ENCODE measurements around the gene CMTM3.
A peak's percentile ranks its signal among the peaks of the same experiment; 100 is the strongest.
"Not testable (repeated sequence)": the region's sequence is repeated elsewhere in the genome, so short reads cannot be mapped to it uniquely, and the experiment has no call there.

Gene CMTM3, protein sequence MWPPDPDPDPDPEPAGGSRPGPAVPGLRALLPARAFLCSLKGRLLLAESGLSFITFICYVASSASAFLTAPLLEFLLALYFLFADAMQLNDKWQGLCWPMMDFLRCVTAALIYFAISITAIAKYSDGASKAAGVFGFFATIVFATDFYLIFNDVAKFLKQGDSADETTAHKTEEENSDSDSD

DNA sequence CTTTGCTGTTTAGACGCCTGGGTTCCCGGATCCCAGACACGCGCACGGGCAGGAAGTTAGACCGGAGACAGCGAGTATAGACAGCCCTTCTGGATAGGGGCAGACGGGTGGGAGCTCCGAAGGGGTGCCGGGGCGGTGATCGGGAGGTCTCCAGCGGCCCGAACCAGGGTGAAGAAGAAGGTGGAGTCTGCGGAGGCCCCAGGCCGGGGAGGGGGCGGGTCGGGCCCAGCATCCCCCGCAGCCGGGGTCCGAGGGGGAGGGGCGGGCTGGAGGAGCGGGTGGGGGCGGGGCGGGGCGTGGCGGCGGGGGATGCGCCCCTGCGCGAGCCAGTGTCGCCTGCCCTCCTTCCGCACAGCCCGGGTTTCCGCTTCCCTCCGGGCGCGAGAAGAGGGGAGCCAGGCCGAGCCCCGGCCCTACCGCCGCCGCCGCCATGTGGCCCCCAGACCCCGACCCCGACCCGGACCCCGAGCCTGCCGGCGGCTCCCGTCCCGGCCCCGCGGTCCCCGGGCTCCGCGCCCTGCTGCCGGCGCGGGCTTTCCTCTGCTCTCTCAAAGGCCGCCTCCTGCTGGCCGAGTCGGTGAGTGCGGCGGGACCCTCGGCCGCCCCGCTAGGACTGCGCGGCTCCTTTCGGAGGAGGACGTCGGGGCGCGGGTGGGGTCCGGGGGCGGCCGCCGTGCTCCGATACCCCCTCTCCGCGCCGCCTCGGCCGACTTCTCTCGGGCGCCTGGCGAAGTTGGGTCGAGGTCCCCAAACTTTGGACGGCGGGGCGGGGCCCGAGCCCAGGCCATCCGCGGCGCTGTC, at the start of gene CMTM3:
CMTM3 (plus strand) TSS at position 329 of the 801 bp plus-strand sequence; CDS start at position 431, 102 bp downstream.
- FAIRE-seq = no peak

DNA sequence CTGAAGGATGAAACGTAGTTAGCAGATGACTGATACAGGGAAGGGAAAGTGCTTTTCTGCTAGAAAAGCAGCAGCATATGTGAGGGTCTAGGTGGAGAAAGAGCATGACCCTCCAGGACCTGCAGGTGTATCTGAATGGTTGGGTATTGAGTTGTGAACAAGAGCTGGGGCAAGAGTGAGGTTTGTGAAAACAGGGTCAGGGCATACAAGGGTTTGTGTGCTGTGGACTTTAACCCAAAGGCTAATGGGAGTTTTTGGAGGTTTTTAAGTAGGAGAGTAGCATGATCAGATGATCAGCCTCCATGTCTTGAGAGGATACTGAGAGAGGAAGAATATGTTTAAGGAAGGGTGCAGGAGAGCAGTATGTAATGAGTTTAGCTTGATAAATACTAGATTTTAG, 44.4 kb upstream of the CMTM3 start:
- no peak for FAIRE-seq

DNA sequence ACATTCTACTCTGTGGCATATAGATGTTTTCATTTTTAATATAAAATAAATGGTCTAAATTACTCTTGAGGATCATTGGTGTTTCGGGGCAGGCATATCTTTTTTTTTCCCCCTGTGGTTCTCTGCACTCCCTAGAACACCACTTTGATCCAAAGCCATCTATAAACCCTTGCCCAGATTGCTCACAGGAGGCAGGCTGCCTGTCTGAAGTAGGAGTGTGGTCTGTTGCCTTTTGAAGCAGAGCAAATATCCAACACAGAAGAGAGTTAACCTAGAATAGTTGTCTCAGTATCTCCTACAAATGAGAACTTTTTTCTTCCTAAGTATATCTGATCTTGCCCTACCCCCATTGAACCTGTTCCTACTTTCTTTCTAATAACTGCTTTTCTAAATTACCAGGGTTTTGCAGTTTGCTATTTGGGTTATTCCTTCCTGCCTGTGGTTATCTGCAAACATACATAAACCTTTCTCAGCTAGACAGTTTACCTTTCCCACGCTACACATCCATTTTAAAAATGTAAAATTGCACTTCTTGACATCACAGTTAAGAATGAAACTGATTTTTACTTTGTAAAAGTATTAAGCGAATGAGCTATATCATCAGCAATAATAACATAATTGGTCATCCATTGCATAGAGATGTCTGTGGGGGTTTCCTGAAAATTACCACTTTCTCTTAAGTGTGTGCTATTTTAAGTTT, 43.0 kb upstream of the CMTM3 start:
- no peak for FAIRE-seq

DNA sequence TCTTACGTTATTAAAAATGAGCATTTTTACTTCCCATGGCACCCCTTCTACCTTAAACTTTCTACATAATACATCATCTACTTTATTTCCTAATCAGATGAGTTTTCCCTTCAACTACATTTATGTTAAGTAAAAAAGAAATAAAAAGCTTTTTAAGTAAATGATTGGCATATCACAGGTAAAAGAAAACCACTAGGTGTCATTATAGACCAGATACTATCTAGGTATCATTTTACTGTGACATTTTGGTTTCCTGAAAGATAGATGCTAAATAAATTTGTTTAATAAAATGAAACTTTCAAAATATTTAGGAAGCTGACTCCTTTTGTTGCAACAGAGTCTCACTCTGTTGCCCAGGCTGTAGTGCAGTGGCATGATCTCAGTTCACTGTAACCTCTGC, 42.1 kb upstream of the CMTM3 start:
- FAIRE-seq = peak; percentile 84

DNA sequence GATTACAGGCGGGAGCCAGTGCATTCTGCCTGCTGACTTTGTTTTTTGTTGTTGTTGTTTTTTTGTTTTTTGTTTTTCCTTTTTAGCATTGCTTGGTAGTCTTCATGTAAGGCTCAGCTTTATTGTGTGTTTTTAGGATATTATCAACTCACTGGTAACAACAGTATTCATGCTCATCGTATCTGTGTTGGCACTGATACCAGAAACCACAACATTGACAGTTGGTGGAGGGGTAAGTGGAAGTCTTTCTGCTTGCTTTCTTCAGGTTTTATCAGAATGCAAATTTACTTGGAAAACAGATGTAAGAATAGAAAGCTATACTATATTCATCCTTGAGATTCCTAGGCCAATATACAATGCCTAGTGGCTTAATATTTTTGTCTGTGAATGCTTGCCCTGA, 41.5 kb upstream of the CMTM3 start:
- no peak for FAIRE-seq

DNA sequence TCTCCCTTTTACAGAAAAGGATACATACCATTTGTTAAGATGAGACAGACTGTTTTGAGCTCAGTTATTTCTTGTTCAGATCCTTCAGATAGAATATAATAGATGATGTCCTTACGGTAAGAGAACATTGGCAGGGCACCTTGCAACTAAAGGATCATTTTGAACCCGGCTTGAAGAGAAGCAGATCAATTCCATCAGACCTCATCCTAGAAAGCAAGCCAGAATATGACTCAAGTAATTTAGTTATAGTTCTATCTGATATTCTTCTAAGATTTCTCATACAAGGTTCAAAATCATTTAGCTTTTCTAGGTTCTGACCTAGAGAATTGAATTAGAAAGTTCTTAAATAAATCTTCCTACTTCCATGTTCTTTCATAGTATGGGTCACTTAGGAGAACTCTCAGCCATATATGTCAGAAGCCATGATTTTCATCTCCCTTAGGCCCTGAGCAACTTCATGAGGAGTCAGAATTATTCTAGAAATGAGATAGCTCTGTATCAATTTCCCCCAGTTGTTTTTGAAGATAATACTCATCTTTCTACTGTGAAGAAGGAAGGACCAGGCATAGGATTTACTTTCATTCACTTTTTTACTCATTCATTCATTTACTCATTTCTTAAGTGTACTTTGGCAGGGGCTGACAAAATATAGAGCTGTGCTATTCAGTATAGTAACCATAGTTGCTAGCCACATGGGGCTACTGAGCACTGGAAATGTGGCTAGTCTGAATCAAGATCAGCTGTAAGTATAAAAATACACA, 40.8 kb upstream of the CMTM3 start:
- no peak for FAIRE-seq

DNA sequence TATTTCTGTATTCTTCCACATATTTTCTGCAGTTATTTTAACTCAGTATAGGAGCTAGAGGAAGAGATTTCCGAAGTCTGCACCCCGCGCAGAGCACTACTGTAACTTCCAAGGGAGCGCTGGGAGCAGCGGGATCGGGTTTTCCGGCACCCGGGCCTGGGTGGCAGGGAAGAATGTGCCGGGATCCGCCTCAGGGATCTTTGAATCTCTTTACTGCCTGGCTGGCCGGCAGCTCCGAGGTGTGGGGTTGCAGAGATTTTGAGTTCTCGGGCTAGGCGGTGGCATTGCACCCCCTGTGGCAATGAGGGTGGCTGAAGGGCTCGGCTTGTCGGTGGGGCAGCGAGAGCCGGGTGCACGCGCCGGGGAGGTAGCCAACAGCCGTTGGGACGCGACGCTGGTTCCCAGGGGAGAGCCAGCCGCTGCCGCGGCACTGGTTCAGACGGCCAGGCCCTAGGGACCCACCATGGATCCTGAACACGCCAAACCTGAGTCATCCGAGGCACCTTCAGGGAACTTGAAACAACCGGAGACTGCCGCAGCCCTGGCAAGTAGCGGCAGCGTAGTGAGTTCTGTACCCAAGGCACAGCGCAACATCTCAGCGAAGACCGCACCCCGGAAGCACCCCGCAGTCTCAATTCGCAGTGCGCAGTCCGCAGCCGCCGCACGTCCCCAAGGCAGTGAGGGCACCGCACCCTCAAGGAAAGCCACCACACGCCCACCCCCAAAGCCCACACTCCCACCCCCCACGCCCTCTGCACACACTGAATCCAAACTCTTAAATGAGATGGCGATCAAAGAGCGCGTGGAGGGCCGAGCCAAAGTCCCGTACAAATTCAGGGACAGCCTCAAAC, 38.2 kb upstream of the CMTM3 start, which contains the start of gene CMTM1:
CMTM1 (plus strand) TSS at position 389 of the 851 bp plus-strand sequence; CDS start at position 464, 75 bp downstream.
- no peak for FAIRE-seq

DNA sequence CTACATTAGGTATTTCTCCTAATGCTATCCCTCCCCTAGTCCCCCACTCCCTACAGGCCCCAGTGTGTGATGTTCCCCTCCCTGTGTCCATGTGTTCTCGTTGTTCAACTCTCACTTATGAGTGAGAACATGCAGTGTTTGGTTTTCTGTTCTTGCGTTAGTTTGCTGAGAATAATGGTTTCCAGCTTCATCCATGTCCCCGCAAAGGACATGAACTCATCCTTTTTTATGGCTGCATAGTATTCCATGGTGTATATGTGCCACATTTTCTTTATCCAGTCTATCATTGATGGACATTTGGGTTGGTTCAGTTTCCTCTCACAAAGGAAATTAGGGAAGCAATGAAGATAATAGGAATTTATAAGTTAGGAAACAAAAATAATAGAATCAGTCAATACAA, 37.2 kb upstream of the CMTM3 start:
- FAIRE-seq = not testable (repeated sequence)

DNA sequence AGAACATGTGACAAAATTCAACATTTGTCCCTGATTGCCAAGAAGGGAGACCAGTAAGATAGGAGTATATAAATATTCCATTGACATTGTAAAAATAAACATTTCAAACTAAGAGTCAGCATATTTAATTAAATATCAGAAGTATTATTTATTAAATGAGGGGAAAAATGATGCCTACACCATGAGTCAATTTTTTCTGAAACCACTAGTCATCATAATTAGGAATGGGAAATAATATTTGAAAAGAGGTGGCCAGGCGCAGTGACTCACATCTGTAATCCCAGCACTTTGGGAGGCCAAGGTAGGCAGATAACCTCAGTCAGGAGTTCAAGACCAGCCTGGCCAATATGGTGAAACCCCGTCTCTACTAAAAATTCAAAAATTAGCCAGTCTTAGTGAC, 36.1 kb upstream of the CMTM3 start:
- no peak for FAIRE-seq

DNA sequence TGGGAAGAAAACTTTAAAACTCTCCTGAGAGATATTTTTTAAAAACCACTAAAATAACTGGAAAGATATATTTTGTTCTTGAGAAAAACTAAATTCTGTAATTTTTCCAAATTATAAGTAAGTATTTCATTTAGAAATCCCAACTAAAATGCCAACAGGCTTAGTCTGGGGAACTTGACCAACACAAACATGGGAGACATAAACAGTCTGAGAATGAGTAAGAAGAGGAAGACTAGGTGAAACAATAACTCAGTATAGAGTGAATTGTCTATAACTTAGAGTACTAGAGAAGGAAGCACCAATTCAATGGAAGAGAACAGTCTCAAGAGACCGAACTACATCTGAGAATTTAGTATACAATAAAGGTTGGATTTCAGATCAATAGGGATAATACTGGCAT, 35.4 kb upstream of the CMTM3 start:
- no peak for FAIRE-seq

DNA sequence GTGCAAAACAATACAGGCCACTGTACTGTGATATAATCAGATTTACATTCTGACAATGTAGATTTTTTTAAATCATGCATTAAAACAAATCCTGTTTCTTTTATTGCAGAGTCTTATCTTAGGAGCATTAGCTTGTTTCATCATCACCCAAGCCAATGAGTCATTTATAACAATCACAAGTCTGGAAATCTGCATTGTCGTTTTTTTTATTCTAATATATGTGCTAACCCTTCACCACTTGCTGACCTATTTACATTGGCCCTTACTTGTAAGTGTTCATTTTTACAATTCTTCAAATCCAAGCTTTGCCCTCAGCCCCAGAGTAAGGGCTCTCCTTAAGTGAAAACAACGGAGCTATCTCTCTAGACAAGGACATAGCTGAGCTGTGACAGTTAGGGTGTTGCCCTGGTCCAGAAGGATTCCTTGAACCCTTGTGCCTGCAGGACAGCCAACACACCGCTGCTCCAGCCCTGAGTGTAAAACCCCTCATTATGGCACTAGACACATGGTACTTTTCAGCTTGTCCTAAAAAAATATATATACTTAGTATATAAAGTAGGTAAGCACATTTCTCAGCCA, 34.6 kb upstream of the CMTM3 start:
- FAIRE-seq = no peak

DNA sequence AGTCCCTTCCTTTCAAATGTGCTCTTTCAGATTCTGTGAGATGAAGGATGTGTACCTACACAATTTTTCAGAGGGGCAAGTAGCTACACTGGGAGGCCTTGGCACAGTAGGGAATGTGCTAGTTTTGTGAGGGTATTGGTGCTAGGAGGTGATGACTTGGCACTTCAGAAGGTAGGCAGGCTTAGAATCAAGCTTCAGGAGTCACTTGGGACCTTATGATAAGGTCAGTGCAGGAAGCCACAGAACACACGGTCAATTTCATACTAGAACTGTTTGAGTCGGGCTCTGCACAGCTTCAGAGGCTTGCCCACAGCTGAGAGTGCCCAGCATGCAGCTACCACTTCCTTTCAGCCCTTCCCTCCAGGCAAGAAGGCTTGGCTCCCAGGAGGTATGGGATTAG, 32.1 kb upstream of the CMTM3 start:
- no peak for FAIRE-seq

DNA sequence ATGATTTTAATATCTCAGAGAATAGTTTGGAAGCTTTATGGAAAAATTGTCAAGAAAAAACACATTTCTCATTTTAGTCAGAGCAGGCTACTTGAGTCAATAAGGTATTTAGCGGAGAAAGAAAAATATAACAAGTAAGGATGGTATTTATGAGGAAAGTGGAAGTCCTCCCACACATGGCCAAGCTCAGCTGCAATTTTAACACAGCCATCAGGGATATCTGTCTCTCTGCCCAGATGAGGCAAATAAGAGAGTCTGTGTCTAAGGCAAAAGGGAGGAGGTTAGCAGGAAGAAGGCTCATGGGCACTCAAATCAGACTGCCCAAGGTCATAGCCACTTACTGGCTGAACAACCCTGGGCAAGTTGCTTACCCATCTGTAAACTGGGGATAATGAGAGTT, 30.4 kb upstream of the CMTM3 start:
- FAIRE-seq = no peak

DNA sequence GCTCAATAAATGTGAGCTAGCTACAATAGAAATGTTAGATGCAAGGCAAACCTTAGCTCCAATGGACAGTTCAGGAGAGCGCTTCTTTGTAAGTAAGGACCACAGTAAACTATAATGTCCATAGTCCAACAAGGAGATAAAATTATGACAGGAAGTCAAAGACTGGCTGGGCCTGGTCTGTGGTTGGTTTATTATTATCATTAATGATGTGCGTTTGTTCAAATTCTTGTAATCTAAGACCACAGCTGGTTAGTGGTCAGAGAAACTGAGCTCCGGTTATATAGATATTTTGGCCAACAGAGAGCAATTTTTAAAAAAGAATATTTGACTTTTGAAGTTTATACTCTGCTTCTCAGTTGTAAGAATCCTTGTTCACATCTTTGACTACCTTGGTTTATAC, 30.0 kb upstream of the CMTM3 start:
- FAIRE-seq = no peak

DNA sequence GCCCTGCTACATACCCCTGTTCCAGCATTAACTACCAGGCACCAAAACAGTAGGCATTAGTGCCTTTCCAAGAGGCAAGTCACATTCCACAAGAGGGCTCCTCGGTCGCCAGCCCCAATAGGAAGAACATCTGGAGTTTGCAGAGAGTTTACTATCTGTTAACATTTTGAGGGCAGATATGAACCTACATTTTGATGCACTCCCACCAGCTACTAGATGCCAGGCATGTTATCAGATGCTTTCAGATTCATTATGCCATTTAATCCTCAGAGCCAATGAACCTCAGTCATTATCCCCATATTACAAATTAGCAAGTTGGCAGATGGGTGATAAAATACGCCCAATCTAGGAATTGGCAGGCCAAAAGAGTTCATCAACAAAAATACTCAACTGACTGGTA, 29.4 kb upstream of the CMTM3 start:
- FAIRE-seq = no peak

DNA sequence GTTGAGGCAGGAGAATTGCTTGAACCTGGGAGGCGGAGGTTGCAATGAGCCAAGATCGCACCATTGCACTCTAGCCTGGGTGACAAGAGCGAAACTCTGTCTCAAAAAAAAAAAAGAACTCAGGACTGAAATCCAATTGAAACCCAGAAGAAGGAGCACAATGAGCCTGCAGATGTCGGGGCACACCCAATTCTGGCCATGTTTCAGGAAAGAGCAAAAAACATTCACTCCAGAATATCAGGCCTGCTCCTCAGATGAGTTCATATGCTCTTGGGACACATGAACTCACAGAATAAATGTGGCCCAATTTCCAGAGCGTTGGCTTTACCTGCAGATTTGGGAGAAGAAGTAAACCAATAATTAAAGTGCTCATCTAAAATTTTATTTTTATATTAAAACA, 28.2 kb upstream of the CMTM3 start:
- no peak for FAIRE-seq

DNA sequence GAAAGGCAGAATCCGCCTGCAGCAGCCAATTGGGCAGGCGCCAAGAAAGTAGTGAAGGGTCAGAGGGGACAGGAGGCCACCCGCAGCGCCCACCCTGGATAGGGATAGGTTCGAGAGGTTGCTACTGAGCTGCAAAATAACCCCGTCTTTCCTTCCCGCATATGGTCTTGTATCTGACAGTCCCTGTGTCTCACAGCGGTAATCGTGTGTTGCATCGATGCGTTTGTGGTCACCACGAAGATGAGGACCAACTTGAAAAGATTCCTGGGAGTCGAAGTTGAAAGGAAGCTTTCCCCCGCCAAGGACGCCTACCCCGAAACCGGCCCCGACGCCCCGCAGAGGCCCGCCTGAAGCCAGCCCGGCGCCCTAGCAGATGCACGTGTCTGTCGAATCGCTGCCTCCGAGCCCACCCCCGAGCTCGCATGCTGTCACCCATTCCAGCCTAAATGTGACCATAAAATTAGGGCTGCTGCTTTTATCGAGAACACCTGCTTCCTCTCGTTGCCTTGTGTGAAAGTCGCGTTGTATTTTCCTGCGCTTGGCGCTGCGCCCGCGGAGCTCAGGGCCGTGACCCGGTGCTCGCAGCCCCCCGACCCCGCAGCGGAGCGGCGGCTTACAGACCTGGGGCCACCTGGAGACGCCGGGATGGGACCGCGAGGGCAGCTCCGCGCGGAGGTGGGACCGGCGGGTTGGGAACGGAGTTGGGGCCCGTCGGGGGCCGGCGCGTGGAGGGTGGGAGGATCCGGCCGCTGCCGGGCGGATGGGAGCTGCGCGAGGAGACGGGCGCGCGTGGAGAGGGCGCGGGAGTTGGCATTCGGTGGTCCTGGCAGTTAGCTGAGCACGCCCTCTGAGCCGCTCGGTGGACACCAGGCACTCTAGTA, 25.6 kb upstream of the CMTM3 start, which contains the start of gene CMTM2:
CMTM2 (plus strand) TSS at position 813 of the 881 bp plus-strand sequence. CDS start 145 bp downstream, outside the sequence.
- FAIRE-seq = no peak

DNA sequence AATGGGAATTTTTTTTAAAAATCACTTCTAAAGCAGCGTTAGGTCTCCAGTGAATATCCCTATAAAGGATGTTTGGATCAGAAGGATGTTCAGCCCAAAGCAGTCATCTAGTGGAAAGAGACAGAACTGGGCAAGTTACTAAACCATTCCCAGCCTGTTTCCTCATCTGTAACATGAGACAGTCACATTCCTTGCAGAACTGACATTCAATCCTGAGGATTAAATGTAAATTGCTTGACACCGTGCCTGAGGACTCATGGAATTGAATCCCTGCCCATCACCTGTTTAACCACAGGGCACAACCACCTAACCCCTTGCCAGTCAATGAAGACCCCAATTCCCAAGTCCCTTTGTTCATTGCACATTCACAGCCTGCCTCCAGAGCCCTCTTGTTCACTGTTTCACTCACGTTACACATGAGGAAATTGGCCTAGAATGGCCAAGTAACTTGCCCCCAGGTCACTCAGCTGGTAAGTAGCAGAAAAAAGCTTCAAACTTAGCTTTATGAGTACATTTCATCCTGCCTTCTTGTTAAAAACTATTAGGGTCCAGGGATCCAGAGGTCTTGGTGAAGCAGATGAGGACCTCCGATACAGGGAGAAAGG, 23.8 kb upstream of the CMTM3 start:
- peak; percentile 17 for FAIRE-seq

DNA sequence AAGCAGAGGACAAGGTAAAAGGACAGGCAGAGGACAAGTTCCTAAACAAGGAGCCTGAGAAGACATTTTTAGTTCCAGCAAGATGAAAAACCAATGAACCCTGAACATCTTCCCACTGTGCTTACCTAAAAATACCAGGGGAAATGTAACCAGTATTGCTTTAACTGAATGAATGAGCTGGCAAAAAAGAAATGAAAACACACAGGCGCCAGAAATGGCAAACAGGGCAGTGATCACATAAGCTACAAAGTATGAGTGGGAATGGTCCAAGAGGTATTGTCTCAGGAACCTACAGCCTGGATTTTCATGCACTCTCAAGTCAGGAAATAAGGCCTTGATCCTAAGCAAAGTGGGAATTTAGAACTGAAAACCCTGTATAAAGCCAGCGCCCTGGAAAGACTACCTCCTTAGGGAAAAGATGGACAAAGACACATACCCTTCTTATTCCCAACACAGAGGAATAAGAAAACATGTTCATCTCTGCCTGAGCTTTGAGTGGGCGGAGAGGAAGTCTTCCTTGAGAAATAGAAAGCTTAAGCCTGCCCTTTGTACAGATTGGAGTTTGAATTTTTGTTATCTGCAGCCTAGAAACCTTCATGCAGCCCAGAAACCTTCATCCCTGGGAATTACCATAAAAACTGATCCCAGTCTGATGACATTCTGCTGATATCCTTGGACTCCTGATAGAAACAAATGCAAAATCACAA, 23.1 kb upstream of the CMTM3 start:
- FAIRE-seq = no peak

All from G401.6 (cell line).